Stimulated activated CD4-positive, alpha-beta T cell treated with anti-CD3 and anti-CD28 coated beads, Interleukin-15, amount 100 ng/mL, for 24 hours (primary cell): ENCODE measurements around the gene TUT1.
"Not testable (repeated sequence)": the region's sequence is repeated elsewhere in the genome, so short reads cannot be mapped to it uniquely, and the experiment has no call there.

Experiments used
- DNase-seq: peaks from one replicate; pipeline ENCODE4 v3.0.0-alpha.2; 2020

The TUT1 gene

DNA sequence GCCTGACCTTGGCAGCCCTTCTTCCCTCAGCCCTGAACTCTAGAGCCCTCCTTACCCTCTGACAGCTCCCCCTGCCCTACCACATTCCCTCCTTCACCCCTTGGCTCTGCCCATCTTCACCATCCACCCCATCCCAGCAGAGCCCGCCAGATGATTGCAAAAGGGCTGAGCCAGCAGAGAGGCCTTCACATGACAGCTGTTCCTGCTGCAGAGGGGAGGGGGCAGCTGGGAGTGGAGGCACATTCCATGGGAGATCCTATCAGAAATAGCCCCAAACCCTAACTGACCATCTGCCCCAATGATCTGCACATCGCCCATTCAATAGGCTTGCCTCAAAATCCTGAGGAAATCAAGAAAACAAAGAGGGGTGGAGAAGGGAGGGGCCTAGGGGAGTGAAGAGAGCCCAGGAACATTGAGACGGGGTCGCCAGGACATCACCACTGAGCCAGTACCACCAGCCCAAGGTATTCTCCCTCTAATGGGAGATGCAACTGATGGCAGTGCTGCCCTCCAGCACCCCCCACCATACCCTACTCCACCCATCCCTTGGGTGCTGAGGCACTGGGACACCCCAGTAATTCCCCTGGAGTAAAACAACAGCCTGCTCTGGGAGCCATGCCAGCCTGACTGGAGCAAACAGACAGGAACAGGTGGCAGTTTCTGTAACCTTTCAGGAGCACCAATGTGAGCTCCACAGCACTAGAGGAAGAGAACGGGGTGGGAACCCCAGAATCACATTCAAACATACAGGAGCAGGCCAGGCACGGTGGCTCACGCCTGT, 36.7 kb downstream of the TUT1 start:
- no peak for DNase-seq

DNA sequence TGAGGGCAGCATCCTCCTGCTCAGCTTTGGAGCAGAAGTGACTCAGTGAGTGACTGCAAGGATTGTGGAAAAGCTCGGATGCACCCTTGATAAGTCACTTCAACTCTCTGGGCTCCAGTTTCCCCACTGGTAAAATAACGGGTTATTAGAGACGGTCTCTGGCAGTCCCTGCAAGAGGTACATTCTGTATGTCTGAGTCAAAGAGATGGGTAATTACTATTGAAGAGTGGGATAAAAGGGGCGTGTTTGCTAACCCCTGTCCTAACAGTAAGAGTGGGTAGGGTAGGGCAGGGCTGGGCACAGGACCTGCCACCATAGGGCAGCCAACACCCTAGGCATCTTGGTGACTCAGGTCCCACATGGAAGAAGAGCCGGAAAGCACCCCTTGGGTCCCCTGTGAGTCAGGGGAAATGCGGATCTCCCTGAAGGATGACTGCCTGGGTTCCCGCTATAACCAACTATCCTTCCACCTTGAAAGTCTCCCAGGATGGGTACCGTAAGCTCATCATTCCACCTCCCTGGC, 37.4 kb downstream of the TUT1 start:
- DNase-seq = no peak

DNA sequence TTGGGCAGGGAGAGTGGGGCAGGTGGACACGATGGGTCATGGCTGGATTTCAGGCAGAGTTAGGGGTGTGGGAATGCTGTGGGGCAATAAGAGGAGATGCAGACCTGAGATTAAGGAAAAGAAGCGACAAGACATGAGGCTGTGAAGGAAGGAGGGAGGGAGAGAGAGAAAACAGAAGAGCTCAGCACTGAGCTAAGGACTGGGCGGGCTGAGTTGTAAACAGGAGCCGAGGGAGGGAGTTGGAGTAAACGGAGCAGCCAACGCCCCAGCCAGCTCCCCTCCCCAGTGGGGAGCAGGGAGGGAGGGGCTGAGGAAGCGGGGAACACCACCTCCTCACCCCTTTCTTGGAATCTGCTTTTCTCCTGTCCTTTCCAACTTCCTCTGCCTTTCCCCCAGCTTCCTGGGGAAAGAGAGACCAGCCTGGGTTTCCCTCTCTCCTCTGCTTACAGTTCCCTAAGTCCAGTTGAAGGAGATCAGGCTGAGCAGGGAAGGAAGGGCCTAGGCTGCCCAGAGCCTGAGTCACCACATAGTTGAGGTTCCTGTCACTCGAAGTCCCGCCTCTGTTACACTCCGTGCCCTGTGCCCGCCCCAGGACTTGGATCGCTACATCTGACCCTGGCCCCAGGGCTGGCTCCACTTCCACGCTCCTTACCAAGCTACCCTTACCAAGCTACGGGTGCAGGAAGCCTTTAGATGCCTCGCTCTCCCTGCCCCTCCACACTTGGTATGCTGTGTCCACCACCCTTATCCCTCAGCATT, 38.1 kb downstream of the TUT1 start:
- peak; percentile 59 for DNase-seq

DNA sequence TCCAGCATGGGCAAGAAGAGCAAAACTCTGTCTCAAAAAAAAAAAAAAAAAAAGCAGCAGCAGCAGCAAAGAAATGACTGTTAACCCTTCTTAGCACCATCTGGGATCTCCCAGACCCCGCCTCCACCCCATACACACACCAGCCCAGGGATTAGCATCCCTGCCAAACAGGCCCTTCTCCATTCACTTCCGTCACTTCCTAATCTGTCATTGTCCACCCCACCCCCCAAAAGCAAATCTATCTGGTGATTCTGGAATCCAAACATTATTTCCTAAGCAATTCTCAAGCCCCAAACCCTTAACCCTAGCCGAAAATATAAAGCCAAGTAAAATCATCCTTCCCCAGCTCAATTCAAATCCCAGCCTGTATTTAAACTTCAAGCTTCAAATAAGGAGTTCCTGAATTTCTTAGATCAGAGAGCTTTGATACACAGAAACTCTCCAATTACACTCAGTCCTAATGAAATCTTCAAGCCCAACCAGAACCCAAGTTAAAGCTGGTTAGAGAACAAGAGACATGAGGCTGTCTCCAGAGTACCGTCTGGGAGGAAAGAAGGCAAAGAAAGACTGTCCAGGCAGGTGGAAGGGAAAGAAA, 38.7 kb downstream of the TUT1 start:
- DNase-seq = no peak

DNA sequence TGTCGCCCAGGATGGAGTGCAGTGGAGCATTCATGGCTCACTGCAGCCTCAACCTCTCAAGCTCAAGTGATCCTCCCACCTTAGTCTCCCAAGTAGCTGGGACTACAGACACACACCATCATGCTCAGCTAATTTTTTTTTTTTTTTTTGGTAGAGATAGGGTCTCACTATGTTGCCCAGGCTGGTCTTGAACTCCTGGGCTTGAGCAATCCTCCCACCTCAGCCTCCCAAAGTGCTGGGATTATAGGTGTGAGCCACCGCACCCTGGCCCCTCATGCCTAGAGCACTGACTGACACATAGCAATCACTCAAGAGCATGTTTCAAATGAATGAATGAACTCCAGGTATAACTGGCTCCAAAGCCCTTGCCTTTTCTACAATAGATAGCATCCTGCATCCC, 40.8 kb downstream of the TUT1 start:
- not testable (repeated sequence) for DNase-seq

DNA sequence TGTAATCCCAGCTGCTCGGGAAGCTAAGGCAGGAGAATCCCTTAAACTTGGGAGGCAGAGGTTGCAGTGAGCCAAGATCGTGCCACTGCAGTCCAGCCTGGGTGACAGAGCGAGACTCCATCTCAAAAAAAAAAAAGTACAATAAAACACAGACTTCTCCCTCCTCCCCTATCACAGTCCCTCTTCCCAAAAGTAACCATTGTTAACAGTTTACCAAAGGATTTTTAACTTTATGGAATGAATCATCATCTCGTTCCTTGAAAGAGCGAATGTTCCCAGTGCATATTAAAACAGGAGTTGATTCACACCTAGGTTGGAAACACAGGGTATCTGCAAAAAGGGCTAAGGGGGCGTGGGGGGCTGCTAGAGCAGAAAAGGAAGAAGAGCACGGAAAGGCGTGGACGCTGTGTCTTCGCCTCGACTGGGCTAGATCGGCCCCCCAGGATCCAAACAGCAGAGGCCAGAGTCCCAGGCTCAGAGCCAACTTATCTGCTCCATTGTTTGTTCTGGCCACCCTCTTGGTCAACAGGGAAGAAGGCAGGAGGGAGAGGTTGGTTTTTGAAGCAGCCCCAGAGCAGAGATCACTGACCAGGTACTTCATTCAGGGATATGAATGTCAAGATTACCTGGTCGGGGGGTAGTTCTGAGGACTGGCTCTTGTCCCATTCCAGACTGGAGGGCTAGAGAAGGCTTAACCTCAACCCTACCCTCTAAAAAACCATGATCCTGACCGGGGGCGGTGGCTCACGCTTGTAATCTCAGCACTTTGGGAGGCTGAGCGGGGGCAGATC, 42.6 kb downstream of the TUT1 start:
- no peak for DNase-seq

DNA sequence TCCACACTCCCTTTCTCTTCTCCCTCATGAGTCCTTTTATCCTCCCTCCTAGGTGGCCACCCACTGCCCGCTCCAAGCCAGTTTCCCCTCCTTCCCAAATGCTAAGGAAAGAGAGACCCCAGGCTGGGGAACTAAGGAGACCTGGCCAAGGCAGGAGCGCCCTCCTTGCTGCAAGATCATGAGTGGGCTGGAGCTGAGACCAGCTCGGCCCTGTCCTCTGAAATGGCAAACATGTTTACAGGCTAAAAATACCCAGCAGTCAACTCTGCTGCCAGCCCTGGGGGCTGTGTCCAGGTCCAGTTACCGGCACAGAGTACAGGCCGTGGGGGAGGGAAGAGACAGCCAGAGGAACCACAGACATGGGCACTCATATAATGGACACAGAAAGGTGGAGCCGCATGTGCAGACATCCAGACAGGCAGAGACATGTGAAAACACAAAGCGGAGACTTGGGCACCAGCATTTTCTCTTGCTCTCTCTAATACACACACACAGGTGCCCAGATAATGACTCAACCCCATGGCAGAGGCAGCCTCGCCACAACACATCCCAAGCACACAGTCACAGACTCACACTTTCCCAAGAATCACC, 43.5 kb downstream of the TUT1 start:
- DNase-seq = no peak

DNA sequence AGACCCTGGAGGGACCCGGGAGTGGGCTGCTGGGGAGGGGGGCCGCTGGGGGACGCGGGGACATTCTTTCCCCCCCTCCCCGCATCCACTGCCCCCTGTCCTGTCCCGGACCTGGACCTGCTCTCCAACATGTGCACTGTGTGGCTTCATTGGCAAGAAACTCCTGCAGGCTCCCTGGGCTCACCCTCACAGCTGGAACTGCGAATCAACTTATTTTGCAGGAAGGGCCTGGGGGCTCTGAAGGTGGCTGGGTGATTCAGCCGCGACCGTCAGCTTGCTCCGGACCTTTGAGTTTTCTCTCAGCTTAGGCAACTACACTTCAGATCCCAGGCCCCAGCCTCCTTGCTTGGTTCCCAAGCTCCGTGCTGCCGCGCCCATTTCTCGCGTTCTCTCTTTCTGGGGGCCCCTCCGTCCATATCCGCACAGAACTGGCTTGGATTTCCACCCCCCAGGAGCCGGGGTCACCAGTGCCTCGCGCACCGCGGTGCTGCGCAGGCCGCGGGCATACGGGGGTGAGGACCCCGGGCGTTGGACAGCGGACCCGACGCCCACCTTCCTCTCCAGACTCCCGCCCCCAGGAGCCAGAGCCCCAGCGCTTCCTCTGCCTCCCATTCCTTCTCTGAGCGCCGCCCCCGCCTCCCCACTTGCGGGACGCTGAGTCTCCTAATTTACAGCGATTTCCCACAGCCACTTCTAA, 44.2 kb downstream of the TUT1 start:
- DNase-seq = no peak

DNA sequence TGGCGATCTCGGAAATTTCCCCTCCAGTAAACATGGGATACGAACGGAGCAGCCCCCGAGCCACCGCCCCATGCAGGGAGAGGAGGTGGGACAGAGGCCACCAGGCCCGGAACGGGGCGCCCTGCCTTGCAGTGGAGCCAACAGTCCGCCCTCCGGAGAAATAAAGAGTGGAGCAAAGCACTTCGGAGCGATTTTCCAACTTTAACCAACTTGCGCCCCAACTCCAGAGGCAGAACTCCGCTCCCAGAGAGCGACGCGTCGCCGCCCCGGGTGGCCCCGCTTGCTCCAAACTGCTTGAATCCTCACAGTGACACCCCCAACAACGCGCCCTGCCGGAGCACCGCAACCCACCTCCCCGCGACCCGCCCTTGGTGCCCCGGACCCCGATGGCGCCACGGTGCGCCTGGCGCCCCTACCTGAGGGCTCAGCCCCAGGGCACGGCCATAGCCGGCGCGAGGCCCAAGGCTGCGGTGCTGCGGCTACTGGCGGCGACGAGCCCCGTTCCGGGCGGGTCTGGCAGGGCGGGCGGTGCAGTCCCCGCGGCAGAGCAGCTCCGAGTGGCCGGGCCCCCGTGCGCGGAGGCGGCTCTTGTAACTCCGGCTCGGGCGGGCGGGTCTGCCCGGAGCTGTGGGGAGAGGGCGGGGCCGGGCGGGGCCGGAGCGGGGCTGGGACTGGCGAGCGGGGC, 44.9 kb downstream of the TUT1 start, which contains the start of gene AHNAK:
TSS of gene AHNAK (minus strand) at position 563 of the 685 bp plus-strand sequence. CDS start 10,708 bp downstream, outside the sequence.
- peak; percentile 80 for DNase-seq

DNA sequence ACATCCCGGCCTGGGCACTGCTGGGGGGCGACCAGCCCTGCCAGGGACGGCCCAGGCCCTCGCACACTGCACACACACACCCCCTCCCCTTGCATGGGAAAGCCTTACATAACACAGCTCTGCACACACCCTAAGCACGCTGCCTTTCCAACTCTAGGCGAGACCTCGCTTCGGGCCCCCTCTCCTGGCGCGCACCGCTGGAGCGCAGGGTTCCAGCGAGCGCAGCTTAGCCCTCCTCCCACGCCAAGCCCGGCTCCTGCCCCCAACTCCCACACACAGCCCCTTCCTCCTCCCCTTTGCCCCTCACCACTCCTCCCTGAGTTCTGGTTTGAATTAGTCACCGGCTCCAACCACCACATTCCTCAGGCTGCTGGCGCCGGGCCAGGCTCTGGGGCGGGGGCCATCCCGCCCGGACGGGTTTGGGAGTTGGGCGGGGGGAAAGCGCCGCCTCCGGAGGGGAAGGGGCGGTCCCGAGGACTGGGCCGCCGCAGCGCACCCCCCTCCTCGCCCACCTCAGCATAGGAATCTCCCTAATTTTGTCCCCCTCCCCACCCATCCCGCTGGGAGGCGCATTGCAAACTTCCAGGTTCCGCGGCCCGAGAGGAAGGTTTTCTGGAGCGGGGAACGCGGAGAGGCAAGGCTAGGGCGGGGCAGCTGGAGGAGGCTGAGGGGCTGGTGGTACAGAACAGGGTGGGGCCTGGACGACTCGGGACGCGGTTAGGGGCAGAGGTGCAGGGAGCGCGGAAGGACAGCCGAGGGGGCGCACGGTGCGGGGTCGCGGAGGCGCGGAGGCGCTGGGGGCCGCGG, 45.7 kb downstream of the TUT1 start:
- DNase-seq = peak; percentile 76

DNA sequence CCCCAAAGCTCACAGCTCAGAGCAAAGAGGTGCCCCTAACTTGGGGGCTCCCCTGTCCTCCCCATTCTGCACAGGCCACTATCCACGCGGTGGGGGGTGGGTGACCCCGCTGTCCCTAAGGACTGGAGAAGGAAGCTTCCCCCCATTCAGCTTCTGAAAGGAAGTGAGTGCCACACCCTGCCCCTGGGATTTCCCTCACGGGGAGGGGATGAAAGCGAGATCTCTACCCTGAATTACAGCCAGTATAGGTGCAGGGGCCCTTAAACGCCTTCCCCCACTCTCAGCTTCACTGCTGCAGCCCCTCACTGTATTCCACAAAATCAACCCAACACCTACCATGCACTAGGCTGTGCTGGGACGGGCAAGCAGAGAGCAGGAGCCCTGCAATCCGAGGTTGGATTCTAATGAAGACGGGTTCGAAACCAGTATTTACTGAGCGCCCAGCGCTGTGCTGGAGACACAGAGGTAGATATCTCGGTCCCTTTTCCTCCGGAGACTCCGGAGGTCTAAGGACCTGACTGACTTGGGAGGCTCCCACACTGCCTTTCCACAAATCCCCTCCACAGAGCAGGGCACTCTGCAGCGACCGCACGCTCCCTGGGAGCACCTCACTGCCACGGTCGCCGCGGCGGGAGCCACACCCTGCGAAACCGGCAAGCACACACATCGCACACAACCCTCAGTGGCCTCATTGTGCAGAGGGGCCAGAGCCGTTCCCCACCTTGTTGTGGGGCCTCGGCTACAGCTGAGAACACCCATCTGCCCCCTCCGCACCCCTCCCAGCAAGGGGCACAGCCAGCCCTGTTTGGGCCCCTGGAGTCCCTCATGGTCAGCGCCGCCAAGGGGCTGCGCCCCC, 46.5 kb downstream of the TUT1 start:
- peak; percentile 56 for DNase-seq

DNA sequence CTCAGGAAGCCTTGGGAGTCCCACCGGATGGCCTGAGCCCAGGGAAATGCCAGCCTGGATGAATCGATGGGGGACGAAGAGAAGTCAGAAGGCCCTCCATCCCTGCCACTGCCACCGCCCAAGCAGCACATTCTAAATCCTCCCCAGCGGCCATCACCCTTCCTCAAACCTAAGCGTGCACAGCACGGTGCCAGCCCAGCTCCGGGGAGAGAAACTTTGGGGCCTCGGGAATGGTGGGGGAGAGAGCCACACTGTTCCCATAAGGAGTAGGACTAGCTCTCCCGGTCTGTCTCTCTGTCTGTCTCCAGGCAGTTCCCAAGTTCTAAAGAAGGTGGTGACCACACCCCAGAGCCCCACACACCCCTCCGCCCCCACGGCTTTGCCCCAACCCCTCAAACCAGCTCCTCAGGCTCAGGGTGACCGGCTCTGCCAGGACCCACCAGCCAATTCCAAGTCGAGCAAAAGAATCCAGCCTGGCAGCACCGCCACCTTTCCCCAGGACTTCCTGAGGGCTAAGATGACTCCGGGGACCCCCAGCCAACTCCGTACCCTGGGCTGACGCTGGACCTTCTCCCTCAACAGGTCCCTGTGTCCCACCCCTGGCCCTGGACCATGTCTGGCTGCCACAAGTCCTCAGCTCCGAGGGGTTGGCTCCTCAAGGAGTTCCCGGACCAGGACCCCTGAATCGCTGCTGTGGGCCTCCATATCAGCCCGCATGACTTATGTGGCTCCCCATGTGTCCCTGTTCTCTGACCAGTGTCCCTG, 47.5 kb downstream of the TUT1 start:
- DNase-seq = no peak

DNA sequence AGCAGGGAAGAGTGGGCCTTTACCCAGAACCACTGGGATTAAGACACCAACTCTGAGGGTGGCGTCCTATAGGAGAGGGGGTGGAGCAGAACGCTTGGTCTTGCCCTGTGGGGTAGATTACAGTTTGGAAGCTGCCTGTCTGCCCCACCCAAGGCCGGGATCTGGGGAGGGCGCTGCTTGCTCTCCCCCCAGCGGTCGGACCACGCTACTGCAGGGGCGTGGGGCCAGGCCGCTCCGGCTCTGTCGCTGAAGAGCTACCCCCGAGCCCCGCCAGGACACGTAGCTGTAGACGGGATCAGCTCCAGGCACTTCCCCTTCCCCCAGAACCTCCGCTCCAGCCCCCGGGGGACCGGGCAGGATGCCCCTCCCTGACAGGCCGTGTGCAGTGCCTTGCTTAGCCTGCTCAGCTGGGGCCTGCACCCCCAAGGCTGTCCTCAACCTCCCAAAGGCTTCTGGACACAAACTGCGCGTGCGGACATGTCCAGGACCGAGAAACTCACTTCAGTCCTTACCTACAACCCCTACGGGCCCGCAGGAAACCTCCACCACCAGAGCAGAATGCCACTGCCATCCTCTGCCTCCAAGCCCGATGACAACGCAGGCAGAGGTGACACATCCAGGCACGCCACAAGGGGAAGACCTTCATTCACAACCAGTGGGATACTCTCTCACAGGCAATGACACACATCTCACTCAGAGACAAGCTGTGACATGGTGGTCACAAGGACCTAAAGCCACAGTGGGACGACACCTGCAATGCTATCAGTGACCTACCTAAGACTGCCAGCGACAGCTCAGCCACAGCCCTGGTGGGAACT, 48.4 kb downstream of the TUT1 start:
- DNase-seq = peak; percentile 83

DNA sequence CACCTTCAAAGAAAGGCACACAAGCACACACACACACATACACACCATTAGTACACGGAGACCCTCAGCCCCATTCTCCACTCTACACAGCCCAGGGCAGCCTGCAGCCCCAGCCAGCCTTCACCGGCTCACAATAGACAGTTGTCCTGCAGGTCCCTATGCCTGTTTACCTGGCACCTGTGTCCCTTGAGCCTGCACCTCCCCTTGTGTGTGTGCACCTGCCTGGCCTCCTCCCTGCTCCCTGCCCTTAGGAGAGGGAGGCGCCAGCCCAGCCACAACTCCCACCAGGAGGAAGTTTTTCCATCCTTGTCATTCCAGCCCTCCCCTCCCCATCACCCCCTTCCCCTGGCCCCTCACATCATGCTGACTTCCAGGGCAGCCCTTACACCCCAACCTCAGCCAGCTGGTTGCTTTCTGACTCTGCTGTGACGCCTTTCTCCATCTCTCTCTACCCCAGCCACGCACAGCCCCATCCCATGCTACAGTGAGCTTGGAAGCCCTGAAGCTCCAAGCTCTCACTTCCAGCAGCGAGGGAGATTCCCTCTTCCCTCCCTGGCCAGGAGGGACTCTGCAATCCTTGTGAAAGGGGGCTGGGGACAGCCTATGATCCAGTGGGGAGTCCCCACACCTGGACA, 49.1 kb downstream of the TUT1 start:
- DNase-seq = no peak

DNA sequence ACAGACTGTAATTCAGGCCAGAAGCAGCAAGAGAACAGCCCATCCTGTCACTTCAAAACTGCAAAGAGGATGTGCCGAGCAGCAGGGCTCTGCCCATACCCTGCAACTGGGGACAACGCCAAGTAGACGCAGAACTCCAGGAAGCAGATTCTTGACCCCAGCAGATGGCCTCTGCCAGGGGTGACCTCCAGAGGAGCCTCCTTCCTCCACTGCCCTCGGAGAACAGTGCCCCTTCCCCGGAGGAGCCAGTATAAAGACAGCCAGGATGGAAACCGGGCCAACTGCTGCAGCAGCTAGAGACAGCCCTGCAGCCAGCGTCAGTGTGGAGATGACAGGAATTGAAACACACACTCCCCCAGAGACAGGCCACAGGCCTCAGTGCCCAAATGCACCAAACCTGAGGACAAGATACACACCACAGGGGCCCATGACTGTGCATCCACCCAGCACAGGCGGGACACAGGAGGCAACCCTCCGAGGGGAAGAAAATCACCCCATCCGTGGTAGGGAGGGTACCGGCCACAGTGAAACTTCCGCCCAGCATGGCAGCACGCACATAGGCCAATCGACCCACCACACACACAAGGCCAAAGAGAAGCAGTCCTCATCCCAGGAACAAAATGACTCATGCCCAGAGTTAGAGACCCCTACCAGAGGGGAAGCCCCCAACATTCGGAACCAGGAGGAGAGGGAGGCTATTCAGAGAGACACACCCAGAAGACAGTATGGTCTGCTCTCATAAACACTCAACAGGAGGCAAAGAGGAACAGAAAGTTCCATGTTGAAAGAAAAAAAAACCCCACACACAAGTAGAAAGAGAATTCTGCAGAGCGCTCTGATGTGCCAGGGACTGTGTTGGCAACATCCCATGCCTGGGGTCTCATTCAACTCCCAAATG, 50.3 kb downstream of the TUT1 start:
- peak; percentile 53 for DNase-seq
